Spinal cord (tissue), 10 donors: Measurements from ENCODE around the gene HDAC4. TPM values are rescaled to one million over a fixed set of nuclear protein-coding genes. Genes with fewer than 3 reads are reported as not detected.
"Not testable (repeated sequence)": the region's sequence is repeated elsewhere in the genome, so short reads cannot be mapped to it uniquely, and the experiment has no call there.

Source experiments
- DNase-seq, 6 donors: peaks; one replicate each; pipeline versions ENCODE4 v3.0.0 to v3.0.0-alpha.2; 2013 to 2015; ENCODE audit warnings: low spot score in 6 of 6, low read depth in 4 of 6
- H3K27ac ChIP-seq: one replicate; pipeline ENCODE4 v1.5.1; 2013; ENCODE audit warnings: low read depth, low read length, control low read depth
- H3K27me3 ChIP-seq: one replicate; pipeline ENCODE4 v1.6.1; 2013; ENCODE audit warnings: low read length; ENCODE audit not compliant: control insufficient read depth, insufficient read depth
- H3K36me3 ChIP-seq: one replicate; pipeline ENCODE4 v1.6.1; 2013; ENCODE audit warnings: low read length; ENCODE audit not compliant: control insufficient read depth, insufficient read depth
- H3K4me1 ChIP-seq: one replicate; pipeline ENCODE4 v1.6.1; 2013; ENCODE audit warnings: low read length; ENCODE audit not compliant: control insufficient read depth, insufficient read depth
- H3K4me3 ChIP-seq: one replicate; pipeline ENCODE4 v1.5.1; 2013; ENCODE audit warnings: low read depth, low read length, control low read depth
- H3K9me3 ChIP-seq: one replicate; pipeline ENCODE4 v1.6.1; 2013; ENCODE audit warnings: low read length; ENCODE audit not compliant: control insufficient read depth, insufficient read depth
- WGBS: methylation state at CpG from one replicate; pipeline ENCODE4 v1.1.5; 2013; ENCODE audit warnings: missing lambda C conversion rate; ENCODE audit not compliant: insufficient coverage; 5-methylcytosine and 5-hydroxymethylcytosine counted together
- polyA plus RNA-seq, 2 donors: library from polyadenylated mRNA; unstranded; fragments of 120-200 nt; gene quantifications; one replicate each; pipeline ENCODE4 v1.2.1, GENCODE V29; 2013; ENCODE audit not compliant: insufficient read length in 2 of 2
- total RNA-seq, 2 donors: library from RNA; depleted of rRNA in 1 of 2; stranded (reverse); fragments of 120-200 nt in 1 of 2; fragments of >200 nt in 1 of 2; gene quantifications; one replicate each; pipeline versions ENCODE4 v1.2.3 to v1.2.4, GENCODE V29; 2013 to 2014
- donor health status: healthy.

HDAC4 gene
- total and polyA plus RNA-seq, 4 donors = 20.7 to 35.3 (median 25.4) TPM

GRCh38 chr2:239044336-239044735, 356.5 kb downstream of the HDAC4 start:
- no peaks in the 10 kb centered on the region for H3K27me3 ChIP-seq
- DNase-seq = no peak
- H3K27ac ChIP-seq = no peak overlapping the region
- H3K9me3 ChIP-seq = no peaks in the 10 kb centered on the region
- 93% methylated on average over 9 of the region's 9 CpGs for WGBS
- H3K36me3 ChIP-seq = peaks cover 16% of the 10 kb centered on the region
- peaks cover 14% of the 10 kb centered on the region for H3K4me1 ChIP-seq
- no peak overlapping the region for H3K4me3 ChIP-seq

- WGBS = 83% methylated on average over 12 of the region's 12 CpGs
- Histone ChIP-seq H3K9me3 (no peaks in the 10 kb centered on the region), H3K4me1 (peaks cover 14% of the 10 kb centered on the region), H3K27ac (no peak overlapping the region), H3K36me3 (peaks cover 15% of the 10 kb centered on the region), H3K4me3 (no peak overlapping the region), H3K27me3 (no peaks in the 10 kb centered on the region)
- DNase-seq = peak in 1 of 6 donors; percentile 11
Observed at GRCh38 chr2:239043326-239043725, 357.5 kb downstream of the HDAC4 start.

- Histone ChIP-seq H3K4me1 (peaks cover 14% of the 10 kb centered on the region), H3K9me3 (no peaks in the 10 kb centered on the region), H3K27me3 (no peaks in the 10 kb centered on the region), H3K4me3 (no peak overlapping the region), H3K36me3 (peaks cover 10% of the 10 kb centered on the region), H3K27ac (no peak overlapping the region)
- 89% methylated on average over 11 of the region's 18 CpGs for WGBS
- no peak for DNase-seq
Observed at GRCh38 chr2:239042551-239043320, 358.1 kb downstream of the HDAC4 start.

- WGBS = 81% methylated on average over 4 of the region's 10 CpGs
- peaks cover 4% of the 10 kb centered on the region for H3K36me3 ChIP-seq
- peaks cover 14% of the 10 kb centered on the region for H3K4me1 ChIP-seq
- no peak overlapping the region for H3K4me3 ChIP-seq
- no peak for DNase-seq
- H3K9me3 ChIP-seq = no peaks in the 10 kb centered on the region
- H3K27ac ChIP-seq = no peak overlapping the region
- H3K27me3 ChIP-seq = no peaks in the 10 kb centered on the region
Observed at GRCh38 chr2:239042046-239042445, 358.8 kb downstream of the HDAC4 start.

GRCh38 chr2:239041062-239041461, 359.8 kb downstream of the HDAC4 start:
- Histone ChIP-seq H3K4me3 (no peak overlapping the region), H3K27me3 (no peaks in the 10 kb centered on the region), H3K36me3 (no peaks in the 10 kb centered on the region), H3K4me1 (peaks cover 14% of the 10 kb centered on the region), H3K9me3 (no peaks in the 10 kb centered on the region), H3K27ac (no peak overlapping the region)
- WGBS = 81% methylated on average over 13 of the region's 14 CpGs
- no peak for DNase-seq

GRCh38 chr2:239040152-239040761, 360.6 kb downstream of the HDAC4 start:
- DNase-seq = no peak
- no peak overlapping the region for H3K4me3 ChIP-seq
- H3K27me3 ChIP-seq = no peaks in the 10 kb centered on the region
- H3K36me3 ChIP-seq = no peaks in the 10 kb centered on the region
- H3K27ac ChIP-seq = no peak overlapping the region
- no peaks in the 10 kb centered on the region for H3K9me3 ChIP-seq
- H3K4me1 ChIP-seq = peaks cover 18% of the 10 kb centered on the region
- WGBS = 61% methylated on average over 13 of the region's 15 CpGs

- DNase-seq = no peak
- H3K4me1 ChIP-seq = peaks cover 22% of the 10 kb centered on the region
- no peaks in the 10 kb centered on the region for H3K36me3 ChIP-seq
- H3K27me3 ChIP-seq = no peaks in the 10 kb centered on the region
- 76% methylated on average over 11 of the region's 11 CpGs for WGBS
- H3K9me3 ChIP-seq = no peaks in the 10 kb centered on the region
- H3K4me3 ChIP-seq = no peak overlapping the region
- no peak overlapping the region for H3K27ac ChIP-seq
Observed at GRCh38 chr2:239039479-239039861, 361.4 kb downstream of the HDAC4 start.

GRCh38 chr2:239038773-239039478, 361.9 kb downstream of the HDAC4 start:
- H3K27ac ChIP-seq = no peak overlapping the region
- 97% methylated on average over 9 of the region's 14 CpGs for WGBS
- DNase-seq = no peak

GRCh38 chr2:239038284-239038683, 362.5 kb downstream of the HDAC4 start:
- peaks cover 18% of the 10 kb centered on the region for H3K4me1 ChIP-seq
- H3K36me3 ChIP-seq, H3K9me3 ChIP-seq, H3K4me3 ChIP-seq, H3K27me3 ChIP-seq, H3K27ac ChIP-seq, DNase-seq: not testable (repeated sequence)
- WGBS = 90% methylated on average over 9 of the region's 13 CpGs

More at GRCh38 chr2:239038773-239039478, 361.9 kb downstream of the HDAC4 start:
- no peak overlapping the region for H3K4me3 ChIP-seq
- no peaks in the 10 kb centered on the region for H3K36me3 ChIP-seq
- H3K9me3 ChIP-seq = no peaks in the 10 kb centered on the region
- no peaks in the 10 kb centered on the region for H3K27me3 ChIP-seq
- peaks cover 18% of the 10 kb centered on the region for H3K4me1 ChIP-seq
